Aorta (tissue), 5 donors: ENCODE data around the gene BANF1. TPM values are rescaled to one million over a fixed set of nuclear protein-coding genes. Genes with fewer than 3 reads are reported as not detected.

Source experiments
- ATAC-seq: fragments of 200-7000 bp; cut with Tn5 transposase; one replicate; pipeline ENCODE4 v1.9.1; 2022; ENCODE audit warnings: moderate library complexity; ENCODE audit not compliant: low FRiP score
- DNase-seq, 2 donors: peaks; one replicate each; pipeline ENCODE4 v3.0.0-alpha.2; 2020
- H3K27ac ChIP-seq, 2 donors: one replicate each; pipeline ENCODE4 v1.5.1; 2013; ENCODE audit warnings: low read length in 2 of 2, mild to moderate bottlenecking in 2 of 2, moderate library complexity in 2 of 2, control low read depth in 1 of 2, inconsistent platforms in 1 of 2, low read depth in 1 of 2
- H3K27me3 ChIP-seq, 2 donors: one replicate each; pipeline ENCODE4 v1.6.1; 2013; ENCODE audit warnings: control low read depth in 1 of 2, low read length in 1 of 2, mild to moderate bottlenecking in 1 of 2, moderate library complexity in 1 of 2; ENCODE audit not compliant: insufficient read depth in 2 of 2, control insufficient read depth in 1 of 2
- H3K36me3 ChIP-seq, 2 donors: one replicate each; pipeline ENCODE4 v1.6.1; 2013; ENCODE audit warnings: control low read depth in 1 of 2, low read length in 1 of 2, mild to moderate bottlenecking in 1 of 2; ENCODE audit not compliant: insufficient read depth in 2 of 2, control insufficient read depth in 1 of 2
- H3K4me1 ChIP-seq, 2 donors: one replicate each; pipeline ENCODE4 v1.6.1; 2013; ENCODE audit warnings: low read length in 2 of 2, control low read depth in 1 of 2, mild to moderate bottlenecking in 1 of 2, moderate library complexity in 1 of 2; ENCODE audit not compliant: insufficient read depth in 2 of 2, control insufficient read depth in 1 of 2
- H3K4me3 ChIP-seq, 2 donors: one replicate each; pipeline ENCODE4 v1.5.1; 2013; ENCODE audit warnings: low read length in 2 of 2, control low read depth in 1 of 2, mild to moderate bottlenecking in 1 of 2
- H3K9me3 ChIP-seq: one replicate; pipeline ENCODE4 v1.6.1; 2013; ENCODE audit warnings: mild to moderate bottlenecking, low read length; ENCODE audit not compliant: control insufficient read depth
- WGBS, 2 donors: extraction: QIAGEN DNeasy Blood & Tissue Kit; methylation state at CpG; one replicate each; pipeline ENCODE4 v1.1.7; 2013; 5-methylcytosine and 5-hydroxymethylcytosine counted together
- intact Hi-C, 2 donors: fragments of 100-400 bp; cut with DNase I; formaldehyde crosslinking; loops; one replicate each; pipeline versions ENCODE4 v1.14.2 to v1.15.0; 2022
- polyA plus RNA-seq, 2 donors: library from polyadenylated mRNA; stranded (reverse); fragments of 200-250 nt; gene quantifications; one replicate each; pipeline ENCODE4 v1.2.3, GENCODE V29; 2013
- total RNA-seq, 2 donors: library from RNA; stranded (reverse); fragmentation: NEBNext Ultra II Directional; extraction: Animal tissue kit (Norgen Biotek cat#: 25700); gene quantifications; one replicate each; pipeline ENCODE4 v1.2.1, GENCODE V29; 2021
- donor health status: healthy with polysubstance abuse.
- donor health status: Bipolar disorder and iron deficiency.
- donor health status: DM: no; HTN: no; CAD: no.
- donor health status: DM: no; HTN: no; CAD: no.
- donor health status: DM: yes; HTN: yes; CAD: no.

Gene BANF1
- total and polyA plus RNA-seq, 4 donors: 136 to 187 (median 150) TPM

DNA sequence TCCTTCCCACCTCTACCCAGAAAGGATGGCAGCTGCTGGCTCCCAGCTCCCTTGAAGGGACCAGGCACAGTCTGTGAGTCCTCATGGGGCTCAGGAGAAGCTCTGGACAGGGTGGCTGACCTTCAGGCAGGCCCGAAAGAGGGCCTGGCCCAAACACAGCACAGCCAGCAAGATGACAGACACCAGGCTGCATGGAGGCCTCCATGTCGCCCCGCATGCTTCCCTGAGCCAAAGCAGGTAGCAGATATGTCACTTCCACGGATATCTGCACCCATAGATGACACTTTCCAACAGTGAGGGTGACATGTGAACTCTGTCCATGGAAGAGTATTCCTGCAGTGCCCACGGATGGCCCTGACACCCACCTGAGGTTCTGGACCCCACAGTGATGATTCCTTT is 18.7 kb upstream of the BANF1 start:
- 76 to 77% methylated on average over 5 of the region's 5 CpGs for WGBS, 2 donors
- no peak overlapping the region for H3K27ac ChIP-seq
- no peaks in the 10 kb centered on the region for H3K36me3 ChIP-seq
- DNase-seq (peak in 1 of 2 donors; percentile 9), ATAC-seq (no peak)
- H3K4me1 ChIP-seq: no peaks in the 10 kb centered on the region
- intact Hi-C loops: loop anchor here in 1 of 2 donors (10.0 kb wide), 1 partner anchor 279 kb away; no protein-coding TSS in a partner anchor
- H3K27me3 ChIP-seq: no peaks in the 10 kb centered on the region
- no peaks in the 10 kb centered on the region for H3K9me3 ChIP-seq
- H3K4me3 ChIP-seq: no peak overlapping the region

DNA sequence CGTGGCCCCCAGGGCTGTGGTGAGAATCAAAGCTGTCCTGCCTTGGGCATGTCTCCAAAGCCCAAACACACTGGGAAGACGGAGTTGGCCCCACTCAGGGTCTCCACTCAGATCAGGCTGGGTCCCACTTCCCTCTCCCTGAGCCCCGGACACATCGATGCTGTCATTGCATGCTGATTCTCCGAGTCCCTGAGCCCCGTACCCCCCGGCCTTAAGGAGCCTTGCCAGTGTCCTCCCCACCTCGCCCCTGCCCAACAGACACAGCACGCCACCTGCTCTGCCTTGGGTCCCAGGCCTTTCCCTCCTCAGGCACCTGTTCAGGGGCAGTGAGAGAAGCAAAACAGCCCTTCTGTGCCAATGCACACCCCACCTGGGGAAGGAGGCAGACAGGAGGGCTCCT is 15.0 kb upstream of the BANF1 start:
- H3K9me3 ChIP-seq: no peaks in the 10 kb centered on the region
- H3K27ac ChIP-seq: no peak overlapping the region
- no peaks in the 10 kb centered on the region for H3K36me3 ChIP-seq
- ATAC-seq (no peak), DNase-seq (peak in 1 of 2 donors; percentile 29)
- no peak overlapping the region for H3K4me3 ChIP-seq
- intact Hi-C loops: loop anchor here in 1 of 2 donors (5.0 to 10.0 kb wide), 2 partner anchors 35 to 283 kb away; no protein-coding TSS in a partner anchor
- 82 to 85% methylated on average over 9 of the region's 9 CpGs for WGBS, 2 donors
- no peaks in the 10 kb centered on the region for H3K4me1 ChIP-seq
- H3K27me3 ChIP-seq: no peaks in the 10 kb centered on the region

DNA sequence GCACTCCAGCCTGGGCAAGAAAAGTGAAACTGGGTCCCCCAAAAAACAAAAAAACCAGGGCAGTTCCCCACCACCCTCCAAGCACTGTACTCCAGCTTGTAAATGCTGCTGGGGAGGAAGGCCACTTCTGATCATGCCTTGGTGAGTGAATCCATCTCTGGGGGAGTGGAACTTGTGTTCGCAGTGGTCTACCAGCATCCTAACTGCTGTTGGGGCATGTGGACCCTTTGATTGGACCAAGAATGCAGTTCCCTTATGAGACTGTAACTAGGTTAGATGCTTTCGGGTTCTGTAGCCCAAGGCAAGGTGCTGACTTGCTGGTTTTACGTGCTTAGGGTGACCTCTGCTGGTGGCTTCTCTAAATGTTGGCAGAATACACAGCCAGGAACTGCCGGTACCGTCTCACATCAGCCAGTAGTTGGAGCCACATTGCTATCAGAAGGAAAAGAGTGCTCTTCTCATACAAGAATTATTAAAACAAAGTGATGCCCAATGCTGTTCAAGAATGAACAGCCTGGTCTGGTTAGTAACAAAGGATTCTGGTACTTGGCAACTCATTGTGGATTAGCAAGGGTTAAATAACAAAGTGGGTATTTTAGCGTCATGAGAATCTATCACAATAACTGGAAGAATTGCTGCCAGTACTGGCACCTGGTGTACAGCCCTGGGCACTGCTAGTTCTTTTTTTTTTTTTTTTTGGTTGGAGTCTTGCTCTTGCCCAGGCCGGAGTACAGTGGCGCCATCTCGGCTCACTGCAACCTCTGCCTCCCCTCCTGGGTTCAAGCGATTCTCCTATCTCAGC is 13.3 kb upstream of the BANF1 start:
- H3K4me1 ChIP-seq: no peaks in the 10 kb centered on the region
- WGBS, 2 donors: 13 to 16% methylated on average over 10 of the region's 10 CpGs
- peak; percentile 87 to 92 for DNase-seq
- no peaks in the 10 kb centered on the region for H3K27me3 ChIP-seq
- intact Hi-C loops: loop anchor here (1.0 to 10.0 kb wide), 4 partner anchors 33 to 284 kb away; no protein-coding TSS in a partner anchor
- H3K36me3 ChIP-seq: no peaks in the 10 kb centered on the region
- no peaks in the 10 kb centered on the region for H3K9me3 ChIP-seq
- no peak overlapping the region for H3K27ac ChIP-seq
- H3K4me3 ChIP-seq: no peak overlapping the region
- ATAC-seq: peak; percentile 96

DNA sequence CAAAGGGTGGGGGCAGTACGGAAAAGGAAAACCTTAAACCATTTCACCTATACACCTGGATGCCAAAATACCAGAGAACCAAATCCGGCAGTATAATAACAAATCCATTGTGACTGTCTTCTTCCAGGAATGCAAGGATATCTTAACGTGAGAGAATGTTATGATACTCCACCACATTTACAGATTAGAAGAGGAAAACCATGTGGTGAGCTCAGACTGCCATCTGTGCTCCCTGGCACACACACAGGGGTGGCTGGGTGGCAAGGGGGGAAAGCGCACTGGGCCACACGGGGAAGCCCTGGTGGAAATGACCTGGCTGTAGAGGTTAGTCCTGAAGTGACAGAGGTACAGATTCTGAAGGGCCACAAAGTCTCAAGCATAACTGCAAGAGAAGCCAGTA is 10.2 kb upstream of the BANF1 start:
- ATAC-seq (no peak), DNase-seq (no peak)
- no peak overlapping the region for H3K27ac ChIP-seq
- intact Hi-C loops: no loop called here
- no peaks in the 10 kb centered on the region for H3K4me1 ChIP-seq
- H3K36me3 ChIP-seq: peaks cover 0 to 3% of the 10 kb centered on the region in 2 donors
- H3K9me3 ChIP-seq: no peaks in the 10 kb centered on the region
- WGBS, 2 donors: 69 to 72% methylated on average over 5 of the region's 5 CpGs
- H3K4me3 ChIP-seq: no peak overlapping the region
- no peaks in the 10 kb centered on the region for H3K27me3 ChIP-seq

DNA sequence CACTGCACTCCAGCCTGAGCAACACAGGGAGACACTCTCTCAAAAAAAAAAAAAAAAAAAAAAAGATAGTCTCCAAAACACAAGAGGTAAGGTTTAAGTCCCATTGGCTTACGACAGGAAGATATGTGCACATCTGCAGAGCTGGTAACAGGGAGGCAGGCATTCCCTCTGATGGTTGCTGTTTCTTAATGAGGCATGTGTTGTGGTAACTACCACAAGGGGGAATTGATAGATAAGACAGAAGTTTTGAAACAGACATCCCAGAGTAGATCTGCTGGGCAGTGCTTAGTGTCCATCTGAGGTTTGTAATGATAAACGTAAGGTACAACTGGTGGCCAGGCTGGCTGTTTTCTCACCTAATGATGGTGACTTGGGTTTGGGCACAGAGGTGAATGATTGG is 5.0 kb upstream of the BANF1 start:
- DNase-seq: no peak
- no peak for ATAC-seq
- no peak overlapping the region for H3K4me3 ChIP-seq
- H3K4me1 ChIP-seq: no peaks in the 10 kb centered on the region
- peaks cover 6 to 11% of the 10 kb centered on the region in 2 donors for H3K36me3 ChIP-seq
- H3K9me3 ChIP-seq: no peaks in the 10 kb centered on the region
- intact Hi-C loops: no loop called here
- H3K27ac ChIP-seq: no peak overlapping the region
- no peaks in the 10 kb centered on the region for H3K27me3 ChIP-seq
- 78 to 82% methylated on average over 2 of the region's 2 CpGs for WGBS, 2 donors

DNA sequence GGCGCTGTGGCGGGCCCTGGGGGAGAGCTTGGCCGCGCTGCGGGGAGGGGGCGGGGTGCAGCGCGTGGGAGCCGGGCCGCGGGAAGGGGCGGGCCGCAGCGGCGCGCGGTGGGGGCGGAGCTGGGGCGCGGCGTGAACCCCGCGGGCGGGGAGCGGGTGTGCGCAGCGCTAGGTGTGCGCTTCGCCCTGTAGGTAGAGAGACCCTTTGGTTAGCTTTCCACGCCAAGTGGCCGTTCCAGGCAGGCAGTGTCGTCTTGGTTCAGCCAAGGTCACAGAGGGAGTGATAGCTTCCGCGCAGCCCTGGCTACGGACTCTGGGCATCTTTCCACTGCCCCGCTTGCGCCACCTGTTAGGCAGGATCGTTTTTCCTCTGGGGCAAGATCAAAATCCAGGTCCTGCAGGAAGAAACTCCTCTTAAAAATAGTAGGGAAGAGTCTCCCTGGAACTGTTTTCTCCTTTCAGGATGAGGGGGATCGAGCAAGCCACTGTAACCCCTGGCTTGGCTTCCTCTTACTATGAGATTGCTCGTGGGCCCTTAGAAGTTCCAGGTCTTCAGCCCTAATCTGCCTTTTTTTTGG is 434 bp downstream of the BANF1 start:
- H3K27ac ChIP-seq: peak overlapping the region; percentile 65 to 95
- intact Hi-C loops: loop anchor here in 1 of 2 donors (2.0 to 5.0 kb wide), 2 partner anchors 18 to 115 kb away; partner anchors contain the start of gene FIBP
- H3K27me3 ChIP-seq: no peaks in the 10 kb centered on the region
- H3K4me1 ChIP-seq: no peaks in the 10 kb centered on the region
- DNase-seq (no peak), ATAC-seq (peak; percentile 91)
- H3K4me3 ChIP-seq: peak overlapping the region; percentile 69 to 72
- no peaks in the 10 kb centered on the region for H3K9me3 ChIP-seq
- 0 to 1% methylated on average over 27 to 40 of the region's 40 CpGs for WGBS, 2 donors
- peaks cover 3 to 9% of the 10 kb centered on the region in 2 donors for H3K36me3 ChIP-seq

DNA sequence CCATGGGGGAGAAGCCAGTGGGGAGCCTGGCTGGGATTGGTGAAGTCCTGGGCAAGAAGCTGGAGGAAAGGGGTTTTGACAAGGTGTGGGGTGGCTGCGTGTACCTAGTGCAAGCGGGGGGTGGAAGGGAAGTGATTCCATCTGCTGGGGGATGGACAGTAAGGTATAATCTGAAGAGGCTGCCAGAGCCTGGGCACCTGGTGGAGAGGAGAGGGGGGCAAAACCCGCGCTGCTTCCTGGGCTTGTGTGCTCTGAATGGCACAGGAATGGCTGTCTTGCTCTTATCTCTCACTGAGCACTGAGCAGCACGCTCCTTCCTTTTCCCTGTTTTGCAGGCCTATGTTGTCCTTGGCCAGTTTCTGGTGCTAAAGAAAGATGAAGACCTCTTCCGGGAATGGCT is 988 bp downstream of the BANF1 start:
- Histone ChIP-seq H3K9me3 (no peaks in the 10 kb centered on the region), H3K36me3 (peaks cover 3 to 6% of the 10 kb centered on the region in 2 donors), H3K4me1 (no peaks in the 10 kb centered on the region), H3K27me3 (no peaks in the 10 kb centered on the region), H3K4me3 (peak overlapping the region in 1 of 2 donors; percentile 72), H3K27ac (peak overlapping the region in 1 of 2 donors; percentile 95)
- DNase-seq (peak in 1 of 2 donors; percentile 38), ATAC-seq (no peak)
- 50 to 55% methylated on average over 6 of the region's 6 CpGs for WGBS, 2 donors
- intact Hi-C loops: loop anchor here in 1 of 2 donors (2.0 to 5.0 kb wide), 2 partner anchors 18 to 116 kb away; partner anchors contain the start of gene FIBP

DNA sequence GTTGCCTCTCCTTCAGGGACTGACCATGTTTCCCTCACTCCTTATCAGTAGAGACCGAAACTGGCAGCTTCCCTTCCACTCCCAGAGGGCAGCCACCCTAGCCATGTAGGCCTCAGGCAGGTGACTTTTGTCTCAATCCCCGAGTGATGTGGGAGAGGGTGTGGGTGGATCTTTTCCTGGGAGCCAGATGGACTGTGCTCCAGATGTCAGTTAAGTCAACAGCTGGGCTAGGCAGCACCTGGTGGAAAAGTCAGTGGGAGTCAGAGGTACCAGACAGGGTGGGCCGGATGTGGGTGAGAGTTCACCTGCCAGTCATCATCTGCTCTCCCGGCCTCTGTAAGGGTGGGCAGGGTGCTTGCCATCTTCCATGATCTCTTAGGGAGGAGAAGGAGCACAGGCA is 1.9 kb downstream of the BANF1 start:
- no peak overlapping the region for H3K4me3 ChIP-seq
- ATAC-seq (no peak), DNase-seq (peak in 1 of 2 donors; percentile 22)
- intact Hi-C loops: loop anchor here in 1 of 2 donors (5.0 kb wide), 1 partner anchor 117 kb away; the partner anchor contains the start of gene FIBP
- no peaks in the 10 kb centered on the region for H3K27me3 ChIP-seq
- H3K9me3 ChIP-seq: no peaks in the 10 kb centered on the region
- WGBS, 2 donors: 66 to 71% methylated on average over 4 of the region's 4 CpGs
- no peak overlapping the region for H3K27ac ChIP-seq
- peaks cover 1 to 3% of the 10 kb centered on the region in 2 donors for H3K36me3 ChIP-seq
- H3K4me1 ChIP-seq: no peaks in the 10 kb centered on the region
